ENCODE measurements around the gene DENND1A.
"Not testable (repeated sequence)": the region's sequence is repeated elsewhere in the genome, so short reads cannot be mapped to it uniquely, and the experiment has no call there.

The DENND1A gene

DNA sequence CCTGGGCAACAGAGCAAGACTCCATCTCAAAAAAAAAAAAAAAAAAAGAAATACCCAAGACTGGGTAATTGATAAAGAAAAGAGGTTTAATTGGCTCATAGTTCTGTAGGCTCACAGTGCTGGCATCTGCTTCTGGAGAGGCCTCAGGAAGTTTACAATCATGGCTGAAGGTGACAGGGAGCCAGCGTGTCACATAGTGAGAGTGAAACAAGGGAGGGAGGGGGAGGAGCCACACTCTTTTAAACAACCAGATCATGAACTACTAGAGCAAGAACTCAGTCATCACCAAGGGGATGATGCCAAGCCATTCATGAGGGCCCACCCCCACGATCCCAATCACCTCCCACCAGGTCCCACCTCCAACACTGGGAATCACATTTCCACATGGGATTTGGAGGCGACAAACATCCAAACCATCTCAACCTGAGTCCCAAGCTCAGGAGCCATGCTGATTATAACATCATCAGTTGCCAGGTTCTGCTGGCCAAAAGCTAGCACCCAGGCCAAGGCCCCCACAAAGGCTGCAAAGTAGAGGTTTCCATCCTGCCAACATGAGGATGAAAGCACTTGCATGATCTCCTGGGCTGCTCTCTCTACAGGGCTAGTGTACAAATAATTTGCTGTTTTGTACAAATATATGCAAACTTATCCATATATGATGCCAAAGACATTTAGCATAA is 15.3 kb downstream of the DENND1A start:
- DNase-seq, result no peak

DNA sequence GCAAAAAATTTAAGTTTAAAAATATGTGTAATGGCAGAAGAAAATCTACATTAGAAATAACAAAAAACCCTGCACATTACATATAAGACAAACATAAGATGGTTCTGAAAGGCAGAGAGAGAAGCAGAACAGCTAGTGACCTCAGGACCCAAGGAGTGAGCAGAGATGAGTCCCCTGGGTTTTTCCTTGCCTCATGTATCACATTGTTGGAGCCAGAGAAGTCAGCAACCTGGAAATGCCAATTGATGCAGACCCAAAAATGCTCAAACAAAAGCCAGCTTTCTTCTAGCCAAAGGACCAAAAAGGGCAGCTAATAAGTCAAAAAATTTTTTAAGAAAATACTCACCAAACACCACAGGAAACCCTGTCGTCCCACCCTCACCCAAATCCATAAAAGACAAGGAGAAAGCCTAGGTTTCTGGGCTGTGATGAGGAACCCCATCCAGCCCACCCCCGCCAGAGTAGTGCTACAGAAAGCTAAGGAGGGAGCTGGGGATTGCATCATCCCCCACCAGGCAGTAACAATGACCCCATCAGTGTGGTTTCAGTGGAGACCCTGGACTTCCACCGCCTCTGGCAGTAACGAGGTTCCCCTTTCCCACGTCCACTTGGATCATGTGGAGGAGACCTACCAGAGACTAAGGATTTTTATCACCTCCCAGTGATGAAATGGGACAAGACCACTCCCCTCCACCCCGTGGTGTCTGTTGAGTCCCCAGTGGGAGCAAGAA is 17.6 kb downstream of the DENND1A start:
- no peak for DNase-seq

DNA sequence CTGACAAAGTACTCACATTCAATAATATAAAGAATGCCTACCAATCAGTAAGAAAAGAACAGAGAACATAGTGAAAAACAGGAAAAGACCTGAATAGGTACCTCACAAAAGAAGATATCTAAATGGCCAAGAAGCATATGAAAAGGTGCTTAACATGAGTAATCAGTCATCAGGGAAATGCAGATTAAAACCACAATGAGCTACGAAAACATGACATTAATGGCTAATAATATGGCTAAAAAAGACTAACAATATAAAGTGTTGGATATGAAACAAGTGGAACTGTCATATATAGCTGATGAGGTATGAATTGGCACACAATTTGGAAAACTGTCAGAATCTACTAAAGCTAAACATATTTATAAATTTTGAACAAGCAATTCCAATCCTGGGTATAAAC is 18.9 kb downstream of the DENND1A start:
- DNase-seq, result no peak

DNA sequence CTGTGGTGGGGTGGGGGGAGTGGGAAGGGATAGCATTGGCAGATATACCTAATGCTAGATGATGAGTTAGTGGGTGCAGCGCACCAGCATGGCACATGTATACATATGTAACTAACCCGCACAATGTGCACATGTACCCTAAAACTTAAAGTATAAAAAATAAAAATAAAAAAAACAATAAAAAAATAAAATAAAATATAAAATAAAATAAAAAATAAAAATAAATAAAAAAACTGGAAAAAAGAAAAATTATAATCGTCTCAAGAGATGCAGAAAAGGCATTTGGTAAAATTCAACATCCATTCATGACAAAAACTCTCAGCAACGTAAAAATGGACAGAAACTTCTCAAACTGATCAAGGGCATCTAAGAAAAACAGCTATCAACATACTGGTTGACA is 20.7 kb downstream of the DENND1A start:
- not testable (repeated sequence) for DNase-seq

DNA sequence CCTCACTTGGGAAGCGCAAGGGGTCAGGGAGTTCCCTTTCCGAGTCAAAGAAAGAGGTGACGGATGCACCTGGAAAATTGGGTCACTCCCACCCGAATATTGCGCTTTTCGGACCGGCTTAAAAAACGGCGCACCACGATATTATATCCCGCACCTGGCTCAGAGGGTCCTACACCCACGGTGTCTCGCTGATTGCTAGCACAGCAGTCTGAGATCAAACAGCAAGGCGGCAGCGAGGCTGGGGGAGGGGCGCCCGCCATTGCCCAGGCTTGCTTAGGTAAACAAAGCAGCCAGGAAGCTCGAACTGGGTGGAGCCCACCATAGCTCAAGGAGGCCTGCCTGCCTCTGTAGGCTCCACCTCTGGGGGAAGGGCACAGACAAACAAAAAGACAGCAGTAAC is 26.4 kb downstream of the DENND1A start:
- not testable (repeated sequence) for DNase-seq

DNA sequence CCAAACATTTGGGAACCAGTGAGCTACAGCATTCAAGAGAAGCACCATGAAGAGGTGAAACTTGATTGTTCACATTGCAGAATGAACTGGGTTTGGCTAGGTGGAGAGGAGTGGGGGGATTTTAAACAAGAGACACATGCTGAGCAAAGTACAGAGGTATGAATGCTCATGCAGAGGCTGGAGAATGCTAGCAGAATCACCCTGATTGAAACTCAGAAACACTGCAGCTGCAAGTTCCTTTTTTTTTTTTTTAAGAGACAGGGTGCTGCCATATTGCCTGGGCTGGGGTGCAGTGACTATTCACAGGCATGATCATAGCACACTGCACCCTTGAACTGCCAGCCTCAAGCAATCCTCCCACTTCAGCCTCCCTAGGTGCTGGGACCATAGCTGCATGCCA is 35.1 kb downstream of the DENND1A start:
- no peak for DNase-seq

DNA sequence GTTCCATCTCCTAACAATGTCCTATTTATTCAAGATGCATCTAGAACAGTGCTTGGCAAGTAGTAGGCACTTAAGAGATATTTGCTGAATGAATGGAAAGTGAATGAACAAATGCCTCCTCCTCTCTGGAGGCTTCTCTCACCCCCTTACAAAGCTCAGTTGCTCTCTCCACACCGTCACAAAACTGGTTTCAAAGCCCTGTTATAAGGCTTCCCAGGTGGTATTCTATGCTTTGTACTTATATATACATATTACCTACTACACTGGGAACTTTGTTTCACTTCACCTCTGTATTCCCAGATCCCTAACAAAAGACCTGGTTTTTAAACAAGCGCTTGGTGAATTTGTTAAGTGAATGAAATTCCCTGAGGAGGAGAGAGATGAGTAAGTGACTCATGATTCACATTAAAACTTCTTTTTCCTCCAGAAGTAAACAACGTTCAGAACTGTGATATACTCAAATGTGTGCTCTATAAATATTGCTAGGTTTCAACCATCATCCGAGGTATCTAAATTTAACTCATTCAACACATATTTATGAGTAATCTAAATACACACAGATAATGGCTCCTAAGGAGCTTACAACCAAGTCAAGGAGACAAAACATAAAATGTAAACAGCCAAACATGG is 36.0 kb downstream of the DENND1A start:
- no peak for DNase-seq

DNA sequence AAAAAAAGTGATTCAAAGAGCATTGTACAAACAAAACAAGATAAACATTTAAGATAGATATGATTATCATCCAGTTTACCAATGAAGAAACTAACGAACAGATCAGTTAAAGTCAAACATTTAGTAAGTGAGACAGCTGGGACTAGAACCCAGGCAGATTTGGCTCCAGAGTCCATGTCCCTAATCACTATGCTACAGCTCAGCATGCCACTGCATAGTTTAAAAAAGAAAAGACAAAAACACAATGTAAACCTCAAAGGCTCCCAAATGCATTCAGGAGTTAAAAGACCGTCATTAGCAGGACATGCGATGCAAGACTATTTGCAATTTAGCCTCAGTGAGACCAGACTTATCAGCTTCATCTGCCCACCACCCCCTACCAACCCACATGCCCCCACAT is 36.8 kb downstream of the DENND1A start:
- DNase-seq, result no peak

DNA sequence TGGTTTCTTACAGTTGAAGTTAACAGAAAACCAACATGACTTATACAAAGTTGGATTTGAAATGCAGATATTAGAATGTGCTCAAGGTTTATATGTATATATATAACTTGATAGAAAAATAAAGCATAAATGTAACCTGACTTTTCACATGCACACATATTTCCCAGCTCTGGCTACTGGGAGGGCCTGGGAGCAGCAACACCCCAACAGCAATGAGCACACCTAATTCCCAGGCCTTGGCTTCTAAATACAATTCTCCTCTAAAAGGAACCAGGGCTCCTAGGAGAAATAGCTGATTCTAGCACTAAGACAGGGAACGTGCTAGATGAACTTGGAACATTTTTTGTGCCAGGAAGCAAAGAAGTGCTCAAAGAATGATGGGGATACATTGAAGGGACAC is 42.1 kb downstream of the DENND1A start:
- no peak for DNase-seq

DNA sequence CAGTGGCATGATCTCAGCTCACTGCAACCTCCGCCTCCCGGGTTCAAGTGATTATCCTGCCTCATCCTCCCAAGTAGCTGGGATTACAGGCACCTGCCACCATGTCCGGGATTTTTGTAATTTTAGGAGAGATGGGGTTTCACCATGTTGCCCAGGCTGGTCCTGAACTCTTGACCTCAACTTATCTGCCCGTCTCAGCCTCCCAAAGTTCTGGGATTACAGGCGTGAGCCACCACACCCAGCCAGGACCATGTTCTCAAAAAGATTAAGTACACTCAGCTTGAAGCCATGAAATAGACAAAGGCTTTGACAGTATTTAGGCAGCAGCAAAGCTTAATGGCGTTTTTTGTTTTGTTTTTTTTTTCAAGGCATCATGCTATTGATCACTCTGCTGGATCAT is 44.1 kb downstream of the DENND1A start:
- not testable (repeated sequence) for DNase-seq

DNA sequence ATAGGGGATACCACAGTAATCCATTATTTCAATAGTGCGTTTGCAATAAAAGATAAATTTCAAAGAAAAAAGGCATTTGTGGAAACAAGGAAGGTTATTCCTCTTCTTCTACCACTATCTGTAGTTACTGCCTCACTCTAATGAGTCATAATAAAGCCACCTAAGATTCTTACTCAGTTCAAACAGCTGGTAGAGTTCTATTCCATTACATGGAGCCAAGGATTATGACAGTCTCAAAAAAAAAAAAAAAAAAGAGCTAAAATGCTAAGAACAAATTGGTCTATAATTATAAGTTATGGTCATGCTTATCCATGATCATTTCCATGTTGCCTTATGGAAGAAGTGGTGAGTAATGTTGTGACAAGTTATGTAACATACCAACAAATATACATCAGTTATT is 46.3 kb downstream of the DENND1A start:
- no peak for DNase-seq

DNA sequence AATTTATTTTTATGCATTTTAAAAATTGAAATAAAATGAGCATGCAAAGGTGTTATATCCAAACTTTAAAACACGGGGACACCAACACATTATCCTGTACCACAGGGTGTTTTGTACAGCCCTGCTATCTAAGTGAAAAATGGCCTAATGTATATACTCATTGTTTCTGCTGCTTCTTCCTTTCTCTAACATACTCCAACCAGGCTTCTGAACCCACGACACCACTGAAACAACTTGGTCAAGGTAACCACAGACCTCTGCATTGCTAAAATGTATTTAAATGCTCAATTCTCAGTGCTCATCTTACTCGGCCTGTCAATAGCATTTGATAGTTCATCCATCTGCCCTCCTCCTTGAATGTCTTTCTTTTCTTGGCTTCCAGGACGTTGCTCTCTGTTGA is 48.3 kb downstream of the DENND1A start:
- no peak for DNase-seq

DNA sequence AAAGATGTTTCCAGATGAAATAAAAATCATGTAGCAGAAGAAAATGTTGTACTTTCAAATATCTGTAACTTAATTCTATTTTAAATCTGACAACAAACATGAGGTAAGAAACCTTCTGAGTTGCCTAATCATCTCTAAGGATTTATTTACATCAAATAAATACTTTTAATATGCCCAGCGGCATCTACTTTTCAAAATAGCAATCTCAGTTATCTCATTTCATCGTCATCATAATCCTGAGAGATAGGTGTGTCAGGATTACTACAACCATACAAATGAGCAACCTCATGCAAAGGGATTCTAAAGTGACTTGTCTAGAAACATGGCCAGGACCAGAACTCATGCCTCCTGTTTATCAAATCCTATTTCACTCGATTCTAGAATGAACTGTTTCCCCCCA is 49.5 kb downstream of the DENND1A start:
- DNase-seq, result no peak

DNA sequence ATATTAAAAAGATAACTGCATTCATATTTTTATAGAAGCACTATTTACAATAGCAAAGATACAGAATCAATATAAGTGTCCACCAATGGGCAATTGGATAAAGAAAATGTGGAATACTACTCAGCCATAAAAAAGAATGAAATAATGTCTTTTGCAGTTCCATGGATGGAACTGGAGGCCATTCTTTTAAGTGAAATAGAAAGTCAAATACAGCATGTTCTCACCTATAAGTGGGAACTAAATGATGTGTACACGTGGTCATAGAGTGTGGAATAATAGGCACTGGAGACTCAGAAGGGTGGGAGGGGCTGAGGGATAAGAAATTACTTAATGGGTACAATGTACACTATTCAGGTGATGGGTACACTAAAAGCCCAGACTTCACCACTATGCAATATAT is 53.2 kb downstream of the DENND1A start:
- no peak for DNase-seq

DNA sequence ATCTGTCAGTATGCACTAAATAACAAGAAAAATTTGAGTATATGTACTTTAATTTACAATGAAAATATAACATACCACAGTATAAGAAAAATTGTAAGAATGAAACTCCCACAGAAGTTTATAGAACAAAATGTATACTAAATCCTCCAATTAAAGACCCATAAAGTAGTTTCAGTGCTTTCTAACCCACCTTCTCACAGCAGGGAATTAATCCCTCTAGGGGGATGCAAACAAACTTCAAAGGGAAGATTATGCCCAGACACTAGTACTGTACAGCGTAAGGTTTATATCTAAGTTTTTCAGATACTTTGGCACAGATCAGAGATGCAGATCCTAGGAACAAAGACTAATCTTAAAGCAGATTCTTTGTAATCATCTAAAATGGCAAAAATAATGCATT is 57.2 kb downstream of the DENND1A start:
- DNase-seq, result no peak

DNA sequence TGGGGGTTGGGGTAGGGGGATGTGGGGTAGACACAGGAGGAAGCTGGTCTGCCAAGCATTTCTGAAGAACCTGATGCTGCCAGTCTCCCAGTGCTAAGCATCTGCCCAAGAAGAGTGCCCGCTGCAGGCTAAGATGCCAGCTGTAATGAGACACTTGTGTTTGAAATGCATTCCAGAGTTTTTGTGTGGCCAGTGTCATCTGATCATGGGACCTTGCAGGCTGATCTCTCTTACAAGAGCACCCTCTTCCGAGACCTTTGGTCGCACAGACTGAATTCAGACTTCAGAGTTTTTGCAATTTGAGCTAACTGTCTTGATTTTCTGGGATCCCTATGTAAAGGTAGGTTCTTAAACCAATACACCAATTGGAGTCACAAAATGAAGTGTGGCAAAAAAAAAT is 58.1 kb downstream of the DENND1A start:
- no peak for DNase-seq

DNA sequence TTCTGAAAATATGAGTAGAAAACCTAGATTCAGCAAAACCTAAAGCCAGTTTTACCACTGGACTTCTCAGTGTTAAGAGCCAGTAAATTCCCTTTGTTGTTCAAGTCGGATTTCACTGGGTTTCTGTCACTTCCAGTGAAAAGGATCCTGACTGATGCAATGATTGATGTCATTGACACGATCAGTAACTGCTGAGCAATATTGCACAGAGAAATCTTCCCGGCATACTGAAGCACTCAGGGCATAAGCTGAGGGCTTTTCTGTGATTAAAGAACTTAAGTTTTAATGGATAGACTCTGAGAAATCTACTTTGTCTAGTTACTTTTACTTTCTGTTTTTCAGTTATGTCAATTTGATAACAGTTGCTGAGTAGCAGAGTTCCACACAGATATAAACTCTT is 61.9 kb downstream of the DENND1A start:
- no peak for DNase-seq

DNA sequence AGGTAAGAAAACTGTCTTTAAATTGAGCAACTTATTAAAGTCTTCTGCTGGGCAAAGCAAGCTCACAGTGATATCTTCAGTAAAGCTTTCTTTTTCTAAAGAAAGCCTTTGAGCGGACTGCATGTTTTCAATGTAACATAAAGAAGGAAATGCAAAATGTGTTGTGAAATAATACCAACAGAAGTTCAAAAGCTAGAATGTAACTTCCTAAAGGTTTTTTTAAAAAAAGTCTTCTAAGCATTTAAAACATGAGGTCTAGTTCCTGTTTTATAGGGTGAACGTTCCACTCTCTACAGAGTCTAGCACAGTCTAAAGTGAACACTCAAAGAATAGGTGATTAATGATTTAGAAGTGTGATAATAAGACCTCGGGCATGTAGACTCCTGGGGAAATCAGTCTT is 62.9 kb downstream of the DENND1A start:
- DNase-seq, result no peak

DNA sequence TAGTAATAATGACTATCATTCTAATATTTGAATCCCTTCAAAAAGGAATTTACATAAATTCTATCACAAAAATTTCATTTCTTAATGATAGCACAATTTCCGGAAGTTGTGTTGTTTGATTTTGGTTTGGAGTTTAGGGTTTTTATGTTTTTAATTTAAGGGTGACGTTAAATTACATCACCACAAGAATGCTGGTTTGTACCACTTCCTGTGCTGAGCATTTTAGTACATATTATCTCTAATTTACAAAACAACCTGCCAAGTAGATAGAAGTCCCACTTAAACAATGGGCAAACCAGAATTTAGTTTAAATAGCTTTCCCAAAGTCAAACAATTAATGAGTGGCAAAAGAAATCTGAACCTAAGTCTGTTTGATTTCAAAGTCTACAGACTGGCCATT is 63.4 kb downstream of the DENND1A start:
- DNase-seq, result no peak

DNA sequence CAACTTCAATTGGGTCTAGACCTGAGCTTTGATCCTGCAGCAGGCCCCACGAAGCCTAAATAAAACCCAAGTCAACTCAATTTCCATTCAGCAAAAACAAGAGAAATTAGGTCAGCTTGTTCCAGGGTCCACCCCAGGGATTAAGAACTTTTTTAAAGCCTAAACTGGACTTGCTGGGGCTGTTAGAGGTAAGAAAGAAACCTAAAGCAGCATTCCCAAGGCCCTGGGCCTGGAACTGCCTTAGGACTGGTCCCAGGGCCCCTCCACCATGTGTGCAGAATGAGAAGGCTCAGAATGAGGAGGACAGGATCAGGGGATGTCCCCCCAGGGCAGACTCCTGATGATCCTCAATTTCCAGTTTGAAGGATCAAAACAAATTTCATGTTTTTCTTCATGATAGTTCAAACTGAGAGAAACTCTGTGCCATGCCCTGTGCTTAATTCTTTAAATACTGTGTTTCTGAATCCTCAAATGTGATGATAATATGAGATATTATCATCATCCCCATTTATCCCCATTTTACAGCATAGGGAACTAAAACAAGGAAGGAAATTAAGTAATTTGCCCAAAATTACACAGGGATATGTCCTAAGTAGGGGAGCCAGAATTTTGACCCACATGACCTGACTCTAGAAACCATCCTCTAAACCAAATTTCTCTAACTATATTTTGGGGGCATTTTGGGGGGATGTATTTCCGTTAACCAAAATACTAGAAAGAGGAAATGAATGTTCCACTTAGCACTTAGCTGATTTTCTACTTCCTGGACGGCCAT is 64.5 kb downstream of the DENND1A start:
- no peak for DNase-seq

DNA sequence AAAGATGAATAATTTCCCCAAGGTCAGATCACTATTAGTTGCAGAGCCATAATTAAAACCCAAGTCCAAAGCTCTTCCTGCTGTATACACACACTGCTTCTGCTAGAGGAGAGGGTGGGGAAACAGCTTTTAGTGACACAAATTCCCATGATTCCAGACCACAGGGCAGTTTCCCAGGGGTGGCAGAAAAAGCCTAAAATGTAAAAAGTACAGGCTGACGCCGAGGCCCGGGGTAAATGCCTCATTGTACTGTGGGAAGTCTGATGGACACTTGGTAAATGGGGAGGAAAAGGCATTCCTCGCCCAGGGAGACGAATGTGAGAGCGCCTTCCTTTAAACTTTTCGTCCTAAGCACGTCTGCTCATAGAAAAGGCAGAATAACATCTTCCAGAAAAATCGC is 65.7 kb downstream of the DENND1A start:
- no peak for DNase-seq

DNA sequence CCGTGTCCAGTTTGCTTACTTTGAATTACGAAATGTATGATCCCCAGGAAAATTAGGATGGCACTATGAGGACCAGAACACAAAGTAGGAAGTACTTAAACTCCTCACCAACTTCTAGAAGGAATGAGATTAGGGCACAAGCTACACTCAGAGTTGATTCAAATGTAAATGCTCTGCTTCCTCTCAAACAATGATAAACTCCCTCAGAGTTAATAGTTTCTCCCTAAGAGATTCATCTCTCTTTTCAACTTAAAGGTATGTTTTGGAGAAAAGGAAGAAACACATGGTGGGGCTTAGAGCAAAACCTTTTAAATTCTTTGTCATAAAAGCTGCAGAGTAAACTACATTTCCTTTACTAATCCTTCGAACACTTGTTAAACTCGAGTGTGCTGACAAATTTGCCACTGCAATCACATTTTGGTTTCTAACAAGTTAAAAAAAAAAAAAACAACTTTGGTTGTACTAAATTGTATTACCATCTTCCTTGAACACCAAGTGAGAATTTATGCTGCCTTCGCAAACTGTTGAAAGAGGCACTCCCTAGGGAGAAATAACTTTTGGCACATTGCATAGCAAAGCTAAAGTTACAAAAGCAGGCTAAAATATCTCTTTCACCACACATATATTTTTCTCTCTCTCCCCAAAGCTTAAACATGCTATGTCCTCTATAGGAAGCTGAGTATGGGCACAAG is 66.6 kb downstream of the DENND1A start:
- DNase-seq, result no peak

DNA sequence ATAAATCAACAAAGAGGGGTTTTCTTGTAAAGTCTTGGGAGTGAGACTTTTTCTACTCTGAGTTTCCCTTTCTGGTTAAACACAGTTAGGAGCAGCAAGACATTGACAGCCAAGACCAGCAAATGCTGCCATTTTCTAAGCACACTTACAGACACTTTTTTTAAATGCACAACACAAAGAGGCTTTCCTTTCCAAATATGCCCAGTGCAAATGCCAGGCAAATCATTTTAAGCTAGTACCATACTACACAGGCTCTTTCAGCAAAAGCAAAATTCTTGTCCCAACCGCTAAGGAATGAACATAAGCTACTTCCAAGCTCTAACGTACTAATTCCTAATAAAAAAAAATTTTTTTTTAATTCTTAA is 68.2 kb downstream of the DENND1A start:
- DNase-seq, result no peak
